GM18520 (cell line): ENCODE data around the gene WSB2.

Source experiments
- ATAC-seq: cut with Tn5 transposase; IDR thresholded peaks from one replicate; pipeline ENCODE4 v1.9.1; 2021; ENCODE audit not compliant: unreplicated experiment

WSB2 gene

GRCh38 chr12:117998719-117999118 lies 62.3 kb downstream of the WSB2 start:
- no peak for ATAC-seq

GRCh38 chr12:117994551-117995438 lies 66.2 kb downstream of the WSB2 start:
- ATAC-seq = no peak

GRCh38 chr12:117986705-117987469 lies 74.1 kb downstream of the WSB2 start:
- ATAC-seq = no peak

- ATAC-seq = no peak
These were observed 75.8 kb downstream of the WSB2 start for GRCh38 chr12:117985182-117985581.
